GM12874 (cell line): ENCODE data around the gene NLRC3.

Source experiments
- CTCF ChIP-seq: IDR thresholded peaks from 2 replicates; pipeline ENCODE4 v1.5.1; 2011; ENCODE audit warnings: low read depth, mild to moderate bottlenecking, control low read depth, low read length, moderate library complexity; ENCODE audit not compliant: insufficient read depth

NLRC3 gene

GRCh38 chr16:3577302-3577752, at the start of gene NLRC3:
Gene NLRC3, minus strand, starts transcription at chr16:3577403. Its CDS starts 12,367 bp downstream, at chr16:3565036.
- TF ChIP-seq CTCF = no peak

- no peak for TF ChIP-seq CTCF
These were observed 48.9 kb upstream of the NLRC3 start for GRCh38 chr16:3625911-3626732.

- no peak for TF ChIP-seq CTCF
These were observed 48.1 kb upstream of the NLRC3 start for GRCh38 chr16:3625331-3625730.

- TF ChIP-seq CTCF = no peak
These were observed 46.4 kb upstream of the NLRC3 start for GRCh38 chr16:3623642-3624041.

- no peak for TF ChIP-seq CTCF
These were observed 41.6 kb upstream of the NLRC3 start for GRCh38 chr16:3618769-3619141.

GRCh38 chr16:3612510-3613466, 35.6 kb upstream of the NLRC3 start:
- TF ChIP-seq CTCF = no peak
